GM23338 (cell line): ENCODE data around the gene BROX. TPM values are rescaled to one million over a fixed set of nuclear protein-coding genes. Genes with fewer than 3 reads are reported as not detected.

Experiments
- ATAC-seq: fragments of 200-7000 bp; cut with Tn5 transposase; 3 replicates; pipeline ENCODE4 v1.9.1; 2020
- DNase-seq: peaks from one replicate; pipeline ENCODE4 v3.0.0-alpha.2; 2015; ENCODE audit warnings: low spot score
- H2AFZ ChIP-seq: fragments of 200-600 bp; sonication (generic); 2 replicates; pipeline ENCODE4 v1.8.0; 2016; ENCODE audit warnings: antibody characterized with exemption, mild to moderate bottlenecking, moderate library complexity
- H3F3A ChIP-seq: fragments of 200-600 bp; sonication (generic); replicated peaks from 2 replicates; pipeline ENCODE4 v1.8.0; 2017; ENCODE audit warnings: antibody characterized with exemption, mixed run types, low read depth
- H3K27ac ChIP-seq: fragments of 200-600 bp; sonication (generic); 2 replicates; pipeline ENCODE4 v1.6.1; 2016; ENCODE audit warnings: low read depth
- H3K27me3 ChIP-seq: fragments of 200-600 bp; sonication (generic); 2 replicates; pipeline ENCODE4 v1.8.0; 2016; ENCODE audit warnings: mild to moderate bottlenecking, mixed run types, moderate library complexity; ENCODE audit not compliant: insufficient read depth
- H3K36me3 ChIP-seq: fragments of 200-600 bp; sonication (generic); 2 replicates; pipeline ENCODE4 v1.8.0; 2016; ENCODE audit warnings: mild to moderate bottlenecking; ENCODE audit not compliant: insufficient read depth
- H3K4me1 ChIP-seq: fragments of 200-600 bp; sonication (generic); 2 replicates; pipeline ENCODE4 v1.8.0; 2016; ENCODE audit warnings: mild to moderate bottlenecking, moderate library complexity; ENCODE audit not compliant: insufficient read depth
- H3K4me2 ChIP-seq: fragments of 200-600 bp; sonication (generic); 2 replicates; pipeline ENCODE4 v1.7.1; 2017; ENCODE audit warnings: mixed run types
- H3K4me3 ChIP-seq: fragments of 200-600 bp; sonication (generic); 2 replicates; pipeline ENCODE4 v1.6.1; 2016; ENCODE audit warnings: mixed run types
- H3K79me2 ChIP-seq: fragments of 200-600 bp; sonication (generic); replicated peaks from 2 replicates; pipeline ENCODE4 v1.8.0; 2017; ENCODE audit warnings: mild to moderate bottlenecking; ENCODE audit not compliant: insufficient read depth
- H3K9me2 ChIP-seq: fragments of 200-600 bp; sonication (generic); 2 replicates; pipeline ENCODE4 v1.8.0; 2017; ENCODE audit not compliant: insufficient read depth
- H4K20me1 ChIP-seq: fragments of 200-600 bp; sonication (generic); replicated peaks from 2 replicates; pipeline ENCODE4 v1.8.0; 2017; ENCODE audit warnings: mild to moderate bottlenecking; ENCODE audit not compliant: insufficient read depth
- H3K27ac Mint-ChIP-seq: 2 replicates; pipeline ENCODE4 v1.8.0; 2020; ENCODE audit warnings: inconsistent platforms, mild to moderate bottlenecking, moderate library complexity, mixed read lengths
- H3K27me3 Mint-ChIP-seq: 3 replicates; pipeline ENCODE4 v1.8.0; 2022; ENCODE audit warnings: low read depth, mild to moderate bottlenecking, moderate library complexity, mixed read lengths, inconsistent platforms; ENCODE audit not compliant: insufficient read depth, poor library complexity
- H3K36me3 Mint-ChIP-seq: 3 replicates; pipeline ENCODE4 v1.8.0; 2021; ENCODE audit warnings: low read depth, mild to moderate bottlenecking, inconsistent platforms, moderate library complexity, mixed read lengths
- H3K4me1 Mint-ChIP-seq: 3 replicates; pipeline ENCODE4 v1.8.0; 2020; ENCODE audit warnings: mild to moderate bottlenecking, inconsistent platforms, mixed read lengths
- H3K4me3 Mint-ChIP-seq: 3 replicates; pipeline ENCODE4 v1.8.0; 2021; ENCODE audit warnings: moderate library complexity, mild to moderate bottlenecking, inconsistent platforms, mixed read lengths
- H3K9me3 Mint-ChIP-seq: 3 replicates; pipeline ENCODE4 v1.8.0; 2020; ENCODE audit warnings: moderate library complexity, mild to moderate bottlenecking, inconsistent platforms, mixed read lengths
- CREB1 ChIP-seq: fragments of 250-450 bp; sonication (Bioruptor Pico); IDR thresholded peaks from 2 replicates; pipeline ENCODE4 v1.5.0; 2020; ENCODE audit warnings: low read depth, mild to moderate bottlenecking, moderate library complexity
- EZH2 ChIP-seq: fragments of 200-600 bp; sonication (generic); IDR thresholded peaks from one replicate; pipeline ENCODE4 v1.8.0; 2017; ENCODE audit warnings: antibody characterized with exemption, mild to moderate bottlenecking, low read depth; ENCODE audit not compliant: unreplicated experiment
- EZH2phosphoT487 ChIP-seq: fragments of 200-600 bp; sonication (generic); IDR thresholded peaks from one replicate; pipeline ENCODE4 v1.8.1; 2018; ENCODE audit warnings: antibody characterized with exemption; ENCODE audit not compliant: unreplicated experiment
- JUNB ChIP-seq: IDR thresholded peaks from one replicate; pipeline ENCODE4 v1.6.1; 2016; ENCODE audit warnings: antibody characterized with exemption; ENCODE audit not compliant: unreplicated experiment
- NANOG ChIP-seq: IDR thresholded peaks from 2 replicates; pipeline ENCODE4 v1.6.1; 2016; ENCODE audit warnings: antibody characterized with exemption, borderline replicate concordance
- POLR2AphosphoS5 ChIP-seq: IDR thresholded peaks from 2 replicates; pipeline ENCODE4 v1.6.1; 2016; ENCODE audit warnings: antibody characterized with exemption, low read depth
- REST ChIP-seq: IDR thresholded peaks from one replicate; pipeline ENCODE4 v1.6.1; 2018; ENCODE audit warnings: antibody characterized with exemption; ENCODE audit not compliant: unreplicated experiment
- STAT1 ChIP-seq: IDR thresholded peaks from one replicate; pipeline ENCODE4 v1.6.1; 2016; ENCODE audit warnings: antibody characterized with exemption; ENCODE audit not compliant: unreplicated experiment
- ZNF114 ChIP-seq: fragments of 250-450 bp; sonication (Bioruptor Pico); IDR thresholded peaks from 2 replicates; pipeline ENCODE4 v1.5.0; 2020; ENCODE audit warnings: mild to moderate bottlenecking, moderate library complexity
- ZNF331 ChIP-seq: fragments of 250-450 bp; sonication (Bioruptor Pico); IDR thresholded peaks from 2 replicates; pipeline ENCODE4 v1.5.0; 2020; ENCODE audit warnings: low read depth, mild to moderate bottlenecking, moderate library complexity
- polyA plus RNA-seq: library from polyadenylated mRNA; unstranded; fragments of >200 nt; fragmentation: Nextera tagmentation; extraction: Ambion mirVana; gene quantifications from 2 replicates; pipeline ENCODE4 v1.2.1, GENCODE V29; 2016
- total RNA-seq: library from RNA; depleted of rRNA; stranded (reverse); fragments of >200 nt; shearing (Covaris generic); gene quantifications from 2 replicates; pipeline ENCODE4 v1.2.3, GENCODE V29; 2014
- TF ChIP-seq, protein P1 (sequence below): IDR thresholded peaks from 2 replicates; pipeline ENCODE4 v1.6.1; 2016; ENCODE audit warnings: antibody characterized with exemption
- TF ChIP-seq, protein P2 (sequence below): fragments of 250-450 bp; sonication (Bioruptor Pico); IDR thresholded peaks from 2 replicates; pipeline ENCODE4 v1.5.0; 2020; ENCODE audit warnings: mild to moderate bottlenecking, moderate library complexity
- TF ChIP-seq, protein P3 (sequence below), 2 experiments: fragments of 200-600 bp in 1 of 2; sonication (generic) in 1 of 2; conservative IDR thresholded peaks; 2 replicates each; pipeline versions ENCODE4 v1.5.1 to v1.6.1; 2016 to 2017; ENCODE audit warnings: antibody characterized with exemption in 2 of 2, low read depth in 2 of 2, mild to moderate bottlenecking in 2 of 2, moderate library complexity in 1 of 2

BROX gene
- total and polyA plus RNA-seq, 2 experiments from 2014 or later = 26.5 to 32.3 TPM

- Mint-ChIP-seq H3K4me1 (peaks cover 3% of the 10 kb centered on the region; the same call in 2 of the 3 replicates), H3K4me3 (no peak overlapping the region), H3K9me3 (no peaks in the 10 kb centered on the region), H3K36me3 (peaks cover 41% of the 10 kb centered on the region; the same call in 2 of the 3 replicates), H3K27ac (no peak overlapping the region), H3K27me3 (no peaks in the 10 kb centered on the region)
- no peak overlapping the region for H3K4me3 ChIP-seq
- no peaks in the 10 kb centered on the region for H3F3A ChIP-seq
- no peak overlapping the region for H3K4me2 ChIP-seq
- no peaks in the 10 kb centered on the region for H3K27me3 ChIP-seq
- peaks cover 6% of the 10 kb centered on the region; the same call in 1 of the 2 replicates for H3K4me1 ChIP-seq
- TF ChIP-seq ZNF331 (CRISPR knock-in tag) = no peak
- TF ChIP-seq, protein P1, sequence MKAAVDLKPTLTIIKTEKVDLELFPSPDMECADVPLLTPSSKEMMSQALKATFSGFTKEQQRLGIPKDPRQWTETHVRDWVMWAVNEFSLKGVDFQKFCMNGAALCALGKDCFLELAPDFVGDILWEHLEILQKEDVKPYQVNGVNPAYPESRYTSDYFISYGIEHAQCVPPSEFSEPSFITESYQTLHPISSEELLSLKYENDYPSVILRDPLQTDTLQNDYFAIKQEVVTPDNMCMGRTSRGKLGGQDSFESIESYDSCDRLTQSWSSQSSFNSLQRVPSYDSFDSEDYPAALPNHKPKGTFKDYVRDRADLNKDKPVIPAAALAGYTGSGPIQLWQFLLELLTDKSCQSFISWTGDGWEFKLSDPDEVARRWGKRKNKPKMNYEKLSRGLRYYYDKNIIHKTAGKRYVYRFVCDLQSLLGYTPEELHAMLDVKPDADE = no peak
- TF ChIP-seq, protein P2, sequence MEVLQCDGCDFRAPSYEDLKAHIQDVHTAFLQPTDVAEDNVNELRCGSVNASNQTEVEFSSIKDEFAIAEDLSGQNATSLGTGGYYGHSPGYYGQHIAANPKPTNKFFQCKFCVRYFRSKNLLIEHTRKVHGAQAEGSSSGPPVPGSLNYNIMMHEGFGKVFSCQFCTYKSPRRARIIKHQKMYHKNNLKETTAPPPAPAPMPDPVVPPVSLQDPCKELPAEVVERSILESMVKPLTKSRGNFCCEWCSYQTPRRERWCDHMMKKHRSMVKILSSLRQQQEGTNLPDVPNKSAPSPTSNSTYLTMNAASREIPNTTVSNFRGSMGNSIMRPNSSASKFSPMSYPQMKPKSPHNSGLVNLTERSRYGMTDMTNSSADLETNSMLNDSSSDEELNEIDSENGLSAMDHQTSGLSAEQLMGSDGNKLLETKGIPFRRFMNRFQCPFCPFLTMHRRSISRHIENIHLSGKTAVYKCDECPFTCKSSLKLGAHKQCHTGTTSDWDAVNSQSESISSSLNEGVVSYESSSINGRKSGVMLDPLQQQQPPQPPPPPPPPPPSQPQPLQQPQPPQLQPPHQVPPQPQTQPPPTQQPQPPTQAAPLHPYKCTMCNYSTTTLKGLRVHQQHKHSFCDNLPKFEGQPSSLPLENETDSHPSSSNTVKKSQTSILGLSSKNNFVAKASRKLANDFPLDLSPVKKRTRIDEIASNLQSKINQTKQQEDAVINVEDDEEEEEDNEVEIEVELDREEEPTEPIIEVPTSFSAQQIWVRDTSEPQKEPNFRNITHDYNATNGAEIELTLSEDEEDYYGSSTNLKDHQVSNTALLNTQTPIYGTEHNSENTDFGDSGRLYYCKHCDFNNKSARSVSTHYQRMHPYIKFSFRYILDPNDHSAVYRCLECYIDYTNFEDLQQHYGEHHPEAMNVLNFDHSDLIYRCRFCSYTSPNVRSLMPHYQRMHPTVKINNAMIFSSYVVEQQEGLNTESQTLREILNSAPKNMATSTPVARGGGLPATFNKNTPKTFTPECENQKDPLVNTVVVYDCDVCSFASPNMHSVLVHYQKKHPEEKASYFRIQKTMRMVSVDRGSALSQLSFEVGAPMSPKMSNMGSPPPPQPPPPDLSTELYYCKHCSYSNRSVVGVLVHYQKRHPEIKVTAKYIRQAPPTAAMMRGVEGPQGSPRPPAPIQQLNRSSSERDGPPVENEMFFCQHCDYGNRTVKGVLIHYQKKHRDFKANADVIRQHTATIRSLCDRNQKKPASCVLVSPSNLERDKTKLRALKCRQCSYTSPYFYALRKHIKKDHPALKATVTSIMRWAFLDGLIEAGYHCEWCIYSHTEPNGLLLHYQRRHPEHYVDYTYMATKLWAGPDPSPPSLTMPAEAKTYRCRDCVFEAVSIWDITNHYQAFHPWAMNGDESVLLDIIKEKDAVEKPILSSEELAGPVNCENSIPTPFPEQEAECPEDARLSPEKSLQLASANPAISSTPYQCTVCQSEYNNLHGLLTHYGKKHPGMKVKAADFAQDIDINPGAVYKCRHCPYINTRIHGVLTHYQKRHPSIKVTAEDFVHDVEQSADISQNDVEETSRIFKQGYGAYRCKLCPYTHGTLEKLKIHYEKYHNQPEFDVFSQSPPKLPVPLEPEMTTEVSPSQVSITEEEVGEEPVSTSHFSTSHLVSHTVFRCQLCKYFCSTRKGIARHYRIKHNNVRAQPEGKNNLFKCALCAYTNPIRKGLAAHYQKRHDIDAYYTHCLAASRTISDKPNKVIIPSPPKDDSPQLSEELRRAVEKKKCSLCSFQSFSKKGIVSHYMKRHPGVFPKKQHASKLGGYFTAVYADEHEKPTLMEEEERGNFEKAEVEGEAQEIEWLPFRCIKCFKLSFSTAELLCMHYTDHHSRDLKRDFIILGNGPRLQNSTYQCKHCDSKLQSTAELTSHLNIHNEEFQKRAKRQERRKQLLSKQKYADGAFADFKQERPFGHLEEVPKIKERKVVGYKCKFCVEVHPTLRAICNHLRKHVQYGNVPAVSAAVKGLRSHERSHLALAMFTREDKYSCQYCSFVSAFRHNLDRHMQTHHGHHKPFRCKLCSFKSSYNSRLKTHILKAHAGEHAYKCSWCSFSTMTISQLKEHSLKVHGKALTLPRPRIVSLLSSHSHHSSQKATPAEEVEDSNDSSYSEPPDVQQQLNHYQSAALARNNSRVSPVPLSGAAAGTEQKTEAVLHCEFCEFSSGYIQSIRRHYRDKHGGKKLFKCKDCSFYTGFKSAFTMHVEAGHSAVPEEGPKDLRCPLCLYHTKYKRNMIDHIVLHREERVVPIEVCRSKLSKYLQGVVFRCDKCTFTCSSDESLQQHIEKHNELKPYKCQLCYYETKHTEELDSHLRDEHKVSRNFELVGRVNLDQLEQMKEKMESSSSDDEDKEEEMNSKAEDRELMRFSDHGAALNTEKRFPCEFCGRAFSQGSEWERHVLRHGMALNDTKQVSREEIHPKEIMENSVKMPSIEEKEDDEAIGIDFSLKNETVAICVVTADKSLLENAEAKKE = no peak
- TF ChIP-seq EZH2 = no peak
- no peak for TF ChIP-seq JUNB
- TF ChIP-seq POLR2AphosphoS5 = no peak
- no peak for TF ChIP-seq STAT1
- TF ChIP-seq REST = no peak
- no peak for TF ChIP-seq EZH2phosphoT487
- TF ChIP-seq NANOG = no peak
- TF ChIP-seq, protein P3, sequence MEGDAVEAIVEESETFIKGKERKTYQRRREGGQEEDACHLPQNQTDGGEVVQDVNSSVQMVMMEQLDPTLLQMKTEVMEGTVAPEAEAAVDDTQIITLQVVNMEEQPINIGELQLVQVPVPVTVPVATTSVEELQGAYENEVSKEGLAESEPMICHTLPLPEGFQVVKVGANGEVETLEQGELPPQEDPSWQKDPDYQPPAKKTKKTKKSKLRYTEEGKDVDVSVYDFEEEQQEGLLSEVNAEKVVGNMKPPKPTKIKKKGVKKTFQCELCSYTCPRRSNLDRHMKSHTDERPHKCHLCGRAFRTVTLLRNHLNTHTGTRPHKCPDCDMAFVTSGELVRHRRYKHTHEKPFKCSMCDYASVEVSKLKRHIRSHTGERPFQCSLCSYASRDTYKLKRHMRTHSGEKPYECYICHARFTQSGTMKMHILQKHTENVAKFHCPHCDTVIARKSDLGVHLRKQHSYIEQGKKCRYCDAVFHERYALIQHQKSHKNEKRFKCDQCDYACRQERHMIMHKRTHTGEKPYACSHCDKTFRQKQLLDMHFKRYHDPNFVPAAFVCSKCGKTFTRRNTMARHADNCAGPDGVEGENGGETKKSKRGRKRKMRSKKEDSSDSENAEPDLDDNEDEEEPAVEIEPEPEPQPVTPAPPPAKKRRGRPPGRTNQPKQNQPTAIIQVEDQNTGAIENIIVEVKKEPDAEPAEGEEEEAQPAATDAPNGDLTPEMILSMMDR (conservative IDR thresholded peaks at IDR 0.05; ENCODE audit: low read depth in 2 of 2) = no peak
- no peak for TF ChIP-seq ZNF114 (CRISPR knock-in tag)
- no peak for TF ChIP-seq CREB1 (CRISPR knock-in tag)
- H4K20me1 ChIP-seq = no peaks in the 10 kb centered on the region; the same call in 1 of the 2 replicates
- no peak for ATAC-seq
- no peak overlapping the region for H3K27ac ChIP-seq
- no peak overlapping the region for H2AFZ ChIP-seq
- peaks cover 48% of the 10 kb centered on the region; the same call in 1 of the 2 replicates for H3K36me3 ChIP-seq
- no peaks in the 10 kb centered on the region for H3K9me2 ChIP-seq
- DNase-seq = no peak
- H3K79me2 ChIP-seq = no peaks in the 10 kb centered on the region
Observed at GRCh38 chr1:222730866-222731265, 18.5 kb downstream of the BROX start.
